ENCODE data around the gene CAMKV.
A peak's percentile ranks its signal among the peaks of the same experiment; 100 is the strongest.
"Not testable (repeated sequence)": the region's sequence is repeated elsewhere in the genome, so short reads cannot be mapped to it uniquely, and the experiment has no call there.

CAMKV gene, protein sequence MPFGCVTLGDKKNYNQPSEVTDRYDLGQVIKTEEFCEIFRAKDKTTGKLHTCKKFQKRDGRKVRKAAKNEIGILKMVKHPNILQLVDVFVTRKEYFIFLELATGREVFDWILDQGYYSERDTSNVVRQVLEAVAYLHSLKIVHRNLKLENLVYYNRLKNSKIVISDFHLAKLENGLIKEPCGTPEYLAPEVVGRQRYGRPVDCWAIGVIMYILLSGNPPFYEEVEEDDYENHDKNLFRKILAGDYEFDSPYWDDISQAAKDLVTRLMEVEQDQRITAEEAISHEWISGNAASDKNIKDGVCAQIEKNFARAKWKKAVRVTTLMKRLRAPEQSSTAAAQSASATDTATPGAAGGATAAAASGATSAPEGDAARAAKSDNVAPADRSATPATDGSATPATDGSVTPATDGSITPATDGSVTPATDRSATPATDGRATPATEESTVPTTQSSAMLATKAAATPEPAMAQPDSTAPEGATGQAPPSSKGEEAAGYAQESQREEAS
- 0 to 0.41 (median 0) reads per million in 18 experiments for total RNA-seq

DNA sequence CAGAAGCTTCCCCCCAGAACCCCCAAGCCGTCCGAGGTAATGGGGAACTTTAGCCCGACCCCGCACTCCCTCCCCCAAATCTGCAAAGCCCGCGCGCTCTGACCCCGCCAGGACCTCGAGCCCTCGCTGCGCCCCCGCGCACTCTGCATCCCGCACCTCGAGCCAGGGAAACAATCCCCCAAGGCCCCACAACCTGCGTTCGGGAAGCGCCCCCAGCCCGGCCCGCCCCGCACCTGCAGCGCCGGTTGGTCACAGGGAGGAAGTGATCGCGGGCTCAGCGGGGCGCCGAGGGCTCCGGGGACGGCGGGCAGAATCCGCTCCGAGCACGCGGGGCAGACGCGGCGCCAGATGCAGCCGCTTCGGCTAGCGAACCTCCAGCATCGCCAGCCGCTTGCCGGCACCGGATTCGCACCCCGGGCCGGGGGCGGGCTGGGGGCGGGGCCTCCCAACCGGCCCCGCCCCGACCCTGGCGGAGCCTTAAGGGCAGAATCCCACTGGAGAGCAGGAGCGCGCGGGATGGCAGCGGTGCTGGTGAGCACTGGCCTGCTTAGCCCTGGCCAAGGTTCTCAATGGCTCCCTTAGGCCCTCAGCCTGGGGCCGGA is at the start of gene CAMKV:
CAMKV (minus strand) TSS at position 382 of the 602 bp plus-strand sequence. CDS start 7,518 bp downstream, outside the sequence.
- no peak for DNase-seq

DNA sequence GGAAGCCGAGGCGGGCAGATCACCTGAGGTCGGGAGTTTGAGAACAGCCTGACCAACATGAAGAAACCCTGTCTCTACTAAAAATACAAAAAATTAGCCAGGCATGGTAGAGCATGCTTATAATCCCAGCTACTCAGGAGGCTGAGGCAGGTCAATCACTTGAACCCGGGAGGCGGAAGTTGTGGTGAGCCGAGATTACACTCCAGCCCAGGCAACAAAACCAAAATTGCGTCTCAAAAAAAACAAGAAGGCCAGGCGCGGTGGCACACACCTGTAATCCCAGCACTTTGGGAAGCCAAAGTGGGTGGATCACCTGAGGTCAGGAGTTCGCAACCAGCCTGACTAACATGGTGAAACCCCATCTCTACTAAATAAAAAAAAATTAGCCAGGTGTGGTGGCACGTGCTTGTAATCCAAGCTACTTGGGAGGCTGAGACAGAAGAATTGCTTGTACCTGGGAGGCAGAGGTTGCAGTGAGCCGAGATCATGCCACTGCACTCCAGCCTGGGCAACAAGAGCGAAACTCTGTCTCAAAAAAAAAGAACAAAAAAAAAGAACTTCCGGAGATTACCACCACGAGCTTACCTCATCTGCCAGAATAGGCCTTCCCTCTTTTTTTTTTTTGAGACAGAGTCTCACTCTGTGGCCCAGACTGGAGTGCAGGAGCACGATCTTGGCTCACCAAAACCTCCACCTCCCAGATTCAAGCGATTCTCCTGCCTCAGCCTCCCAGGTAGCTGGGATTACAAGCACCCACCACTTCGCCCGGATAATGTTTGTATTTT is 48.3 kb upstream of the CAMKV start:
- DNase-seq, result peak; percentile 49 to 66

DNA sequence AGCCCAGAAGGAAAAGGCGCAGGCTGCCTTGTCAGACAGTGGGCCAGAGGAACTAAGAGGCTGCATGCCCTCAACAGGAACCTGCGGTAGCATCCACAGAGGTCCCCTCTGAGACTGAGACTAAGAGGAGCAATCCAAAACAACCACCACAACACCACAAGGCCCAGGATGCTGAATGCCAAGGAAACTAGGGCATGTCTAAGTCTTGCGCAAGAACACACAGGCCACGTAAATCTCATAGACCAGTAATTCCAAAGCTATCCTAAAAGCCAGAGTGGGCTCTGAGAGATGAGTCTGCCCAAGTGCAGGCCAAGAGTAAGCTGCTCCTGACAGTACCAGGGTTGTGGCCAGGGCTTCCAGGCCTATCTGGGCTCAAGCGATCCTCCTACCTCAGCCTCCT is 47.0 kb upstream of the CAMKV start:
- no peak for DNase-seq

DNA sequence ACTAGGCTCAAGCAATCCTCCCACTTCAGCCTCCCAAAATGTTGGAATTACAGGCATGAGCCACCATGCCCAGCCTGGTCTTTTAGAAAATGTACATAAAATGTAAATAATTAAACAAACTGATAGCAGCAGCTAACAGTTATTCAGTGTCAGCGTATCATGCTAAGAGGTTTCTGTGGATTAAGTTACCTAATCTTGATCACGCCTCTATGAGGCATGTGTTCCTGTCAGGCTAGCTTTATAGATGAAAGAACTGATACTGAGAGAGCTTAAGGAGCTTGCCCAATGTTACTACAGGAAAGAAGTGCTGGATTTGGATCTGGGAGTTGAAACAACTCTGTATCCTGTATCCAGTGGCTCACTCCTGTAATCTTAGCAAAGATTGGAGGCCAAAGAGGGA is 45.2 kb upstream of the CAMKV start:
- DNase-seq, result peak; percentile 12 to 45

DNA sequence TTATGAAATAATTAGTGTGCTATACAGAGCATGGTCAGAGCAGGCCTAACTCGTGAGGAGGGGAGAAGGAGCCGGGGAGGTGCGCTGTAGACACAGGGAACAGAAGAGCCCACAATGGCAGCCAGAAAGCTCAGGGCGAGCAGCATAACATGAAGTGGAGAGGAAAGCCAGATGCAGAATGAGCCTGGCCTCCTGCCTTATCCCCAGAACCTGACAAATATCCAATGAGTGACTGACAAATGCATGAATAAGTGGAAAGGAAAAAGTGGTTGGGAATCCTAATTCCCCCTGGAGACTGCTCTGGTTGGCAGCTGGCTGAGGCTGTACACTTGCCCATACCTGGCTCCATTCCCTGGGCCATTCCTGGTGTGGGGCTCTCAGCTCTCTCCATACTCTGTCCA is 43.2 kb upstream of the CAMKV start:
- DNase-seq, result no peak

DNA sequence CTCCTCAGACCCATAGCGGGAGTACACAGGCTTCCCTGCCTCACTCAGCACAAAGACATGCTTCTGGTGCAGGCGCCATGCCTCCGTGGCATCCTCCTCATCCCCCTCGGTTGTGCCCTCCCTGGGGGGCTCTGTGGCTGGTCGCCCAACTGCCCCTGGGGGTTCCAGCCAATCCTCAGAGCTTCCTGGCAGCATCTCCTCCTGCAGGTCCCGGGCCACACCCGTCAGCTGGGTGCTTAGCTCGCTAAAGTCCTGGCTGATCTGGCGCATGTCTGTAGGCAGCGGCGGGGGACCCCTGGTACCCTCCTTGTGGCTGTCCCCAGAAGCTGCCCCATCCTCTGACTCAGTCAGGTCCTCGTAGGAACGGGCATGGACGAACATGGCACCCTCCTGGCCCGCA is 41.9 kb upstream of the CAMKV start:
- DNase-seq, result no peak

DNA sequence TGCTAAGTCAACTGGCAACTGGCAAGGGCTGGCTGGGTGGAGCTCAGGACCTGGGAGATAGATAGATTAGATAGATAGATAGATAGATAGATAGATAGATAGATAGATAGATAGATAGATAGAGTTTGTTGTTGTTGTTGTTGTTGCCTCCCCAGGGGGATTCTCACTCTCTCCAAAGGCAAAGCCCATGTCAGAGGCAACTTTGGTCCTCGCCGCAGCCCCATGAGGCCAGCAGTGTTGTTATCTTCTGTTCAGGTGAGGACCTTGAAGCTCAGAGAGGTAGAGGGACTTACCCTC is 41.4 kb upstream of the CAMKV start:
- no peak for DNase-seq

DNA sequence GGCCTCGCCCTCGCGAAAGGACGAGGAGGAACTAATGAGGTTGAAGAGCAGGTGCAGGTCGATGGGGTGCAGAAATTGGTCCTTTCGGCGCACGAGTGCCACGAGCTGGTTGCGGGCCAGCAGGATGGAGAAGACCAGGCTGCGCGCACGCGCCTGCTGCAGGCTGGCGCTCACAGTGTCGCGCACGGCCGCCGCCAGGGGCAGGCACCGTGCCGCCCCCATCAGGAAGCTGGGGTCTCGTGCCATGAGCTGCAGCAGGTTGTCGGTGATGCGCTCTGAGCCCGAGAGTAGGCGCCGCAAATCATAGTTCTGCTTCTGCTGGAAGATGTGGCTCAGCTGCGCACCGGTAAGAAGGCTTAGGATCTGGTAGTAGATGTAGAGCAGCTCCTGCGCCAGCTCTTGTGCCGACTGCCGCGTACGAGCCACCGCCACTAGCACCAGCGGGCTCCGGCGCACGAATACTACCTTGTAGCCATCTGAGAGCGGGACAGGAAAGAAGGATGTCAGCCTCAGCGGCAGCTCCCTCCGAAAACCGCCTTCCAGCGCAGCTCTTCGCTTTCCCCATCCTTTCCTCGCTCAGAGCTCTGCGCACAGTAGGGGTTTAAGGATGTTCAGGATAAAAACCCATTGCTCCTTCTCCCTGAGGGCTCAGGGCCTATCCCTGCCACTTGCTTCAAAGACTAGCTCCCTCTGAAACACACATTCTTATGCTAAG is 40.9 kb upstream of the CAMKV start:
- DNase-seq, result no peak

DNA sequence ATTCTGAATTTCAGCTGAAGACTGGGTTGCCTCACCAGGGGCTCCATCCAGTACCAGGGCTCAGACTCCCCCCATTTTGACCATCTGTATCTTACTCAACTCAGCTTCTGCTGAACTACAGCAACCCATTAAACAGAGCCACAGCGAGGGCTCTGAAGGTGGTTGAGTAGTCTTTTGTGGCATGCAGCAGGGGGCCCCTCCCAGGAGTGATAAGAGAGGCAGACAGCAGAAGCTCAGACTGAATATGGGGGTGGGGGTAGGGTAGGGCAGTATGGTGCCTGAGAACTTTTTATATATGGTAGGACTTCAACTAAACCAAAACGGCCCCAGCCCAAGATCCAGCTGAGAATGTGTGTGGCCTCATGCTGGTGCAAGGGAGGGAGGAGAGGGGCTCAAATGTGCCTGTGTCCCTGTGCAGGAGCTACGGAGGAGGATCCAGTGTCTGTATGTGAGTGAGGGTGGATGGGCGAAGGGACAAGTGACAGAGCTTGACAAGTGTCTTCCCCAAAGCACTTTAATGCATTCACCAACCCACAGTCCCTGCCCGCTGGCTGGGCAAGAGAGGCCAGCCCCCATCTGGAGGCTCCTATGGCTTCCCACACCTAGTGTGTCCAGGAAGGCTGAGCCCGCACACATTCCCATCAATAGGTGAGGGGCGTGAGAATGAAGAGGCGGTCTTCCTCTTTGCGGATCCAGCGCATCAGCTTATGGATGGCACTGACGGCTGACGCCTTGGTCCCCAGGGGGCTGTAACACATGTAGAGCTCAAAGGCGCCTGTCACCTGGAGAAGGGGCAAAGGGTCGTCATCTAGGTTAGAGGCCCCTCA is 38.9 kb upstream of the CAMKV start:
- no peak for DNase-seq

DNA sequence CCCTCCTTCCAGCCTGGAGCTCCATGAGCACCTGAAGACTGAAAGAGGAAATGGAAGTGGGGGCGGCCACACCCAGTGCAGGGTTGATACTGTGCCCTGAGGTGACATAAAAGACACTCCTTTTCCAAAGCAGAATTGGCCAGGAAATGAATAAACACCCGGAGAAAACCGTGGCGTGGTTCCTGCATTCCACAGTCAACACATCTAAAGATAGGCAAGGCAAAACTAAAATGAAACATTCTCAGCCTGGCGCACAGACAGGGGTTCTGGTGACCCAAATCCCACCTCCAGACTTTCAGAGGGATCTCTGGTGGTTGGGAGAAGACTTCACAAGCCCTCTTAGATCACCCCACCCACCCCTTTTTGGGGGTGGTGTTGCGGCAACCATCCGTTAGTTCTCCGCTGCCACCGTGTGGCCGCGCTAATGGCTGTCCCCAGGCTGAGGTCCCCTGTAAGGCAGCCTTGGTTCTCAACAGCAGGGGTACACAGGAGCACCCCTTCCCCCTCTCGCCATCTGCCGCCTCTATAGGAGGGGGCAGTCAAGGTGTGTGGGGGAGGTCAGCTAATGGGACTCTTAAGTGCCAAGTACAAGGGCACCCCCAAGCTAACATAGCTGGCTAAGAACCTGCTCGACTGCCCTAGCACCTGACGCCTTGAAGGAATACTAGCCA is 36.5 kb upstream of the CAMKV start:
- DNase-seq, result peak; percentile 59 to 74

DNA sequence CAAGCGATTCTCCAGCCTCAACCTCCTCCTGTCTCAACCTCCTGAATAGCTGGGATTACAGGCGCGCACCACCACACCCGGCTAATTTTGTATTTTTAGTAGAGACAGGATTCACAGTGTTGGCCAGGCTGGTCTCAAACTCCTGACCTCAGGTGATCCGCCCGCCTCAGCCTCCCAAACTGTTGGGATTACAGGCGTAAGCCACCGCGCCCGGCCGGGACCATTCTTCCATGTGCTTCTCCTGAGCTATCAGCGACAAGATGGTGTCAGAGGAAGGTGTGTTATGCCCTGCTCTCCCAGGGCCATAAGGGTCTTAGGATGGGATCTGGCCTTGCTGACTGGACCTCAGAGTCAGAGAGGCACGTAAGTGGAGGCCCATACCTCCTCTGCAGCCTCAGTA is 34.7 kb upstream of the CAMKV start:
- not testable (repeated sequence) for DNase-seq

DNA sequence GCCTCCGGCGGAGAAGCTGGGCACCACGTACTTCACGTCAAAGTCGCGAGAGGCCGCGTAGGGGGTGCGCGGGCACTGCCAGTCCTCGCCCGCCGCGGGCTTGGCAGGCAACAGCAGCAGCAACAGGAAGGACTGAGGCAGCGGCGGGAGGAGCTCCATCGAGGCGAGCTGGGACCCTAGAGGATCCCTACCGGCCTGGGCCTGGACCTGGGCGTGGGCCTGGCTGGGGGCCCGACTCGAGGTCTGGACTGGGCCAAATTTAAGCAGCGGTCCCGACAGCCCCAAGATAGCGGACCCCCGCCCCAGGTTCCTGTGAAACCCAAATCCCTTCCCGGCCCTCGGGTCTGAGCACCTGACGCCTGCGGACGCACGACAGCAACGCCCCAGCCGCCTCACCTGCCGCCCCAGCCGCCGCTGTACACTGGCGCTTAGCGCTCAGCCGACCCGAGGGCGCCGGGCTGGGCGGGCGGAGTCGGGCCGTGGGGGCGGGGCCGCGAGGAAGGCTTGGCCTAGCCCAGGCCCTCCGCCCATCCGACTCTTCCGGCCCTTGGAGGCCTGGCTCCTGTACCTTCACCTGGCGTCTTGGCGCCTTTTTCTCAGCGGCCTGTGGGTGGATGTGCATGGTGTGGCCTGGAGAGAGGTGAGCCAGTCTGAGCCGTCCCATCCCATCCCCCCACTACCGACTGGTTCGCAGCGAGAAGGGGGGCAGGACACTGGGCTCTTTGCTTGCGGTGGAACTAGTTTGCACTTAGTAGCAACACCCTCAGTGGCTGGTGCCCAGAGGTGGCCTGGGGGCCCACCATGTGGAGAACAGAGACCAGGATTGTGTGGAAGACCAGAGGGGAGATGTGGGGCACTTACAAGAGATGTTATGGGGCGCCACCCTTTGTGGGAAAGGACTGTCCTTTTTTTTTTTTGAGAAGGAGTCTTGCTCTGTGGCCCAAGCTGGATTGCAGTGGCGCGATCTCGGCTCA is 34.0 kb upstream of the CAMKV start, which contains the start of gene MST1R:
MST1R (minus strand) TSS at position 423 of the 974 bp plus-strand sequence; CDS start at position 159, 264 bp downstream.
- peak; percentile 30 to 53 for DNase-seq

DNA sequence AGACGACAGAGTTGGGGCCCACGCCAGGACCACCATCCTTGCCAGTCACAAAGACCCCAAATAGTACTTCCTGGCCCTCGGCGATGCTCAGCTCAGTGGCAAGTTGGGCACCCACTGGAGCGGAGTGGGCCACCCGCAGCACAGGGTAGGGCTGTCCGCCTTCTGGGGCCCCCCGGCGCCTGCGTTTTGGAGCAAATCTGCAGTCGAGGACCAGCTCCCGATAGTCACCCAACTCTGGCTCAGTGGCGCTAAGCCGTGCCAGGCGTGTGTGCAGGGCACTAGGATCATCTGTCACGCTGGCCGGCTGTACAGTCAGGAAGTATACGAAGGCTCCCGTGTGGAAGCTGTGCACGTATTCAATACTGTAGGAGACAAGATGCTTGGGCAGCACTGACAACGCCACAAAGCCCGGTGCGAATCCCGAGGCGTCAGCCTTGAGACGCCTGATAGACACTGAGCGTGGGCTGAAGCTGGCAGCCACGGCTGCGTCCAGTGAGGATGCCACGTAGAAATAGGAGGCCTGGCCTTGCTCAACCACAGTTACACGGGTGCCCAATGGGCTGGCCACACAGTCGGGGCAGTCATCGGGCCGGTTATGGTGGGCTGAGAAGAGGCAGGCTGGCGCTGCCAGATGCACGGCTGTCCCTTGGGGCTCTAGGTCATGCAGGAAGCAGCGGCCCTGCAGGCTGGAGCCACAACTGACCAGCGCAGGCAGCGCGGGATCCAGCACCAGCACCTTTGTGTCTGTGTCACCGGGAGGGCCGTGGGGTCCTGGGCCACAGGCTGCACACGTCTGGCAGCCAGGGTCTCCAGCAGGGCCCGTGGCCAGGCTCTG is 33.0 kb upstream of the CAMKV start:
- no peak for DNase-seq

DNA sequence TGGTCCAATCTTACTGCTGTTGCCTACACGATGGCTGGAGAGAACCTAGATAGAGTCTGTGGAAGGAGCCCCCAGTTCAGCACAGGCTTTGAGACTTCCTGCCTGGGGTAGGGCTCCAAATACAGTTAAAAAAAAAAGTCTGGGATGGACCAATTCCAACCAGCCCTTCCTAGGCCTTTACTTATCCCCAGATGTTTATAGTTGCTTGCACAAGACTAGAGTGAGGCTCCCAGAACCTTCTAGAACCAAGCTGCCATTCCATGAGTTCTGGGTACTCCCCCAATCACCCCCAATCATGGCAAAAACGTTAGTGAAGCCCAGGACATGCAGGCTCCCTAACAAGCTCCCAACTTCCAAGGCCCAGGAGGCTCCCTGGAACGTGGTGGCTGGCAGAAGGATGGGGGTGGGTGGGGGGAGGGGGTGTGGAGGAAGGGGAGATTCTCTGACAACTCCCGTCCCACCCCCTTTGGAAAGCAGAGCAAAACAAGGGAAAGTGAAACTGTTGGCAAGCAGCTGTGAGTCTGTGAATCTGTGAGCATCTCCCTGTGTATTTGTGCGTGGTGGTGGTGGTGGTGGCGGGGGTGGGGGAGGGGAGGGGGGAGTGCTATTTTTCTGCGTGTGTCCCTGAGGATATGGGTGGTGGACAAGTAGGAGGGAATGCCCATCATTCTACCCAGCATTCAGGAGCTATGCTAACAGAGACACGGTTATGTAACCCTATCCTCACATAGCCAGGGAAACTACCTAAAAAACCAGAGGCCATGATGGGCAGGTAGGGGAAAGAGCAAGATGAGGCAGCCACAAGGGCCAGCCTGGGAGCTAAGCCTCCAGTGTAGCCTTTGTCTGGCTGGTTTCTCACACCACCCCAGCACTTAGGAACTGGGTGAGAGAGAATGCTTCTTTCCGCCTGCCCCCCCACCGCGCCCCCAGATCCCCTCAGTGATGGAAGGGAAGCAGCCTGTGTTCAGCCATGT is 31.9 kb upstream of the CAMKV start:
- no peak for DNase-seq

DNA sequence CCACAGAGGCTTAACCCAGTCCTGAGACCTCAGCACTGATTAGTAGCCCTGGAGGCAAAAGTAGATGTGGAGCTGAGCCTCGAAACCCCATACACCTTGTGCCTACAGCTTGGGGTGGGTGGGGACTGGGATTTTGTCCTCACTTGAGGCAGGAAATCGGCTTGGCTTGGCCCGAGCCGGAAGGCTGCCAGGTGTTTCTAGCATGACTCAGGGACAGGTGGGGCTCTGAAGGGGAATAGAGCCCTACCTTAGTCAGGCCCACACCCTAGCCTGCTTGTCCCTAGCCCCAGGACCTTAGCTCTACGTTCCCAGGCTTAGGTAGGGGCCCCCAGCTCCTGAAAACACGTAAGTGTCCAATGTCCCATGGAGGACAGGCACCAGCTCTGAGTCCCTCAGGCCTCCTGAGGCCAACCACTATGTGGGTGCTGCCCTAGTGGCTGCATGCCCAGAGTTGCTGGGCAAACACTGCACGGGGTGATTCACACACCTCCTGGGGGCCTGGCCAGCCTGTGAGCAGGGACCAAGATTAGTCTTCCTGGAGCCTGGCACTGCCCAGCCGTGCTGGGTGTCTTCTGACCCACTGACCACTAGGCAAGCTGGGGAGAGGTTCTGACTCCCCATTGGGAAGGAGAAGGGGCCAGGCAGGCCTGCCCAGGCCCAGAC is 30.9 kb upstream of the CAMKV start:
- no peak for DNase-seq

DNA sequence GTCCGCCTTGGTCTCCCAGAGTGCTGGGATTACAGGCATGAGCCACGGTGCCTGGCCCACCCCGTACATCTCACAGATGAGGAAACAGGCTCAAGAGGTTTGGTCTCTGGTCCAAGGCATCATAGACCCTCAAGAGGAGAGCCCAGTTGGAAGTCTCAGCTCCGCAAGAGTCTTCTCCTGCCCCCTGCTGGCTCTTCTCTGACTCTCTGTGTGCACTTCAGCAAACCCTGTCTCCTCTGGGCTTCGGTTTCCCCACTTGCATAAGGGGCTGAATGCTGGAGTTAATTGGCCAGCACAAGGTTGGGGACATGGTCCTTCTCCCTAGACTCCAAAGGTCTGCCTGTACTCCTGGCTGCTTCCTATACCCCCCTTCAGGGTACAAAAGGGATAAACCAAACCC is 30.1 kb upstream of the CAMKV start:
- DNase-seq, result no peak

DNA sequence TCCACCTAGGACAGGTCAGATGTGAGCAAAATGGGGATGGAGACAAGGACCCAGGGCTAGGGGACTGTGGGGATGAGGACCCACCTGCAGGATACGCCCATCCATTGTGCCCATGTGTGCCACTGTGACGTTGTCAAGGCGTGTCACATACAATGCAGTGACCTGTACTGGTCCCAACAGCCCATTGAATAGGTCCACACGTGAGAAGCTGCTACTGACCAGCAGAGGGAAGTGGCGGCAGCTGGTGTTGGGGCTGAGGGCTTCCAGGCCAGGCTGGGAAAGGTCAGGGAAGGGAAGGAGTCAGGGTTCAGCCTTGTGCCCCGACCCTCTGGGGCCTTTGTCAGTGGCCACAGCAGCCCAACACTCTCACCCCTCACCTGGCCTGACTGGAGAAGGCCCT is 29.3 kb upstream of the CAMKV start:
- no peak for DNase-seq

Measured in inflammatory macrophage (primary cell).